SK-N-SH treated with all-trans-retinoic acid at 6 μM for 48 hours (cell line): ENCODE results near the gene CBR4.

Experiments used
- ATAC-seq: fragments of 200-7000 bp; cut with Tn5 transposase; 3 replicates; pipeline ENCODE4 v1.9.1; 2020; ENCODE audit warnings: mild to moderate bottlenecking, moderate library complexity
- ARNTL ChIP-seq: fragments of 450-650 bp; formaldehyde crosslinking; IDR thresholded peaks from 2 replicates; pipeline ENCODE4 v1.5.0; 2020; ENCODE audit warnings: low read depth, mild to moderate bottlenecking, moderate library complexity, borderline replicate concordance
- BACH2 ChIP-seq: fragments of 250-450 bp; sonication (Bioruptor Pico); IDR thresholded peaks from 2 replicates; pipeline ENCODE4 v1.9.0; 2021; ENCODE audit warnings: mild to moderate bottlenecking, borderline replicate concordance
- CREB5 ChIP-seq: fragments of 250-450 bp; sonication (Bioruptor Pico); IDR thresholded peaks from 2 replicates; pipeline ENCODE4 v1.5.1; 2020; ENCODE audit warnings: low read depth, mild to moderate bottlenecking, moderate library complexity
- CSDC2 ChIP-seq: fragments of 250-450 bp; sonication (Bioruptor Pico); IDR thresholded peaks from 2 replicates; pipeline ENCODE4 v1.5.0; 2020; ENCODE audit warnings: mild to moderate bottlenecking, moderate library complexity
- CSRNP3 ChIP-seq: fragments of 250-450 bp; sonication (Bioruptor Pico); IDR thresholded peaks from 2 replicates; pipeline ENCODE4 v1.5.1; 2021; ENCODE audit warnings: mild to moderate bottlenecking, moderate library complexity
- ESRRG ChIP-seq: fragments of 250-450 bp; sonication (Bioruptor Pico); IDR thresholded peaks from 2 replicates; pipeline ENCODE4 v1.6.1; 2021; ENCODE audit warnings: mild to moderate bottlenecking
- GLIS3 ChIP-seq: fragments of 250-450 bp; sonication (Bioruptor Pico); IDR thresholded peaks from 2 replicates; pipeline ENCODE4 v1.5.0; 2020; ENCODE audit warnings: mild to moderate bottlenecking, moderate library complexity
- ISL1 ChIP-seq: fragments of 250-450 bp; sonication (Bioruptor Pico); IDR thresholded peaks from 2 replicates; pipeline ENCODE4 v2.1.2; 2022; ENCODE audit warnings: mild to moderate bottlenecking, moderate library complexity
- OSR1 ChIP-seq: fragments of 250-450 bp; sonication (Bioruptor Pico); IDR thresholded peaks from 2 replicates; pipeline ENCODE4 v1.8.0; 2022; ENCODE audit warnings: moderate library complexity, mild to moderate bottlenecking, inconsistent platforms
- POU6F1 ChIP-seq: fragments of 250-450 bp; sonication (Bioruptor Pico); IDR thresholded peaks from 2 replicates; pipeline ENCODE4 v1.8.0; 2021; ENCODE audit warnings: low read depth, mild to moderate bottlenecking, moderate library complexity, borderline replicate concordance
- PPARA ChIP-seq: fragments of 250-450 bp; sonication (Bioruptor Pico); IDR thresholded peaks from 2 replicates; pipeline ENCODE4 v1.5.0; 2020; ENCODE audit warnings: mild to moderate bottlenecking, borderline replicate concordance
- RARB ChIP-seq: fragments of 250-450 bp; sonication (Bioruptor Pico); IDR thresholded peaks from 2 replicates; pipeline ENCODE4 v1.8.0; 2021; ENCODE audit warnings: mild to moderate bottlenecking, moderate library complexity
- SNAI2 ChIP-seq: fragments of 250-450 bp; sonication (Bioruptor Pico); IDR thresholded peaks from 2 replicates; pipeline ENCODE4 v1.5.0; 2020; ENCODE audit warnings: mild to moderate bottlenecking, moderate library complexity
- TCF4 ChIP-seq: fragments of 250-450 bp; sonication (Bioruptor Pico); IDR thresholded peaks from 2 replicates; pipeline ENCODE4 v1.8.0; 2021; ENCODE audit warnings: mild to moderate bottlenecking, moderate library complexity, borderline replicate concordance
- TSHZ2 ChIP-seq: fragments of 250-450 bp; sonication (Bioruptor Pico); IDR thresholded peaks from 2 replicates; pipeline ENCODE4 v1.5.0; 2020; ENCODE audit warnings: mild to moderate bottlenecking, moderate library complexity
- ZFP3 ChIP-seq: fragments of 250-450 bp; sonication (Bioruptor Pico); IDR thresholded peaks from 2 replicates; pipeline ENCODE4 v1.5.0; 2020; ENCODE audit warnings: mild to moderate bottlenecking, moderate library complexity
- ZFP30 ChIP-seq: fragments of 450-650 bp; formaldehyde crosslinking; IDR thresholded peaks from 2 replicates; pipeline ENCODE4 v1.5.0; 2022; ENCODE audit warnings: mild to moderate bottlenecking, moderate library complexity
- ZNF565 ChIP-seq: fragments of 450-650 bp; formaldehyde crosslinking; conservative IDR thresholded peaks from 2 replicates; pipeline ENCODE4 v1.5.0; 2020; ENCODE audit warnings: low read depth, mild to moderate bottlenecking, moderate library complexity
- ZNF70 ChIP-seq: fragments of 450-650 bp; formaldehyde crosslinking; IDR thresholded peaks from 2 replicates; pipeline ENCODE4 v1.5.0; 2020; ENCODE audit warnings: mild to moderate bottlenecking, moderate library complexity

Gene CBR4

GRCh38 chr4:169048868-169049414 is 38.9 kb upstream of the CBR4 start (continued):
- no peak for TF ChIP-seq TSHZ2 (CRISPR knock-in tag)
- no peak for TF ChIP-seq OSR1 (CRISPR knock-in tag)
- no peak for TF ChIP-seq PPARA (CRISPR knock-in tag)
- no peak for TF ChIP-seq RARB (CRISPR knock-in tag)
- no peak for TF ChIP-seq CSDC2 (CRISPR knock-in tag)
- TF ChIP-seq ZNF565 (CRISPR knock-in tag): no peak
- no peak for TF ChIP-seq ISL1
- no peak for TF ChIP-seq GLIS3
- no peak for TF ChIP-seq SNAI2 (CRISPR knock-in tag)
- TF ChIP-seq POU6F1: no peak
- TF ChIP-seq, all 23 proteins: peak for 0

- no peak for TF ChIP-seq ZFP30
- no peak for TF ChIP-seq TSHZ2 (CRISPR knock-in tag)
- no peak for TF ChIP-seq BACH2
- no peak for TF ChIP-seq CREB5 (CRISPR knock-in tag)
- no peak for TF ChIP-seq ZNF70 (CRISPR knock-in tag)
- no peak for TF ChIP-seq PPARA (CRISPR knock-in tag)
- TF ChIP-seq ESRRG (CRISPR knock-in tag): no peak
- TF ChIP-seq SNAI2 (CRISPR knock-in tag): no peak
- no peak for TF ChIP-seq ZNF565 (CRISPR knock-in tag)
- no peak for TF ChIP-seq POU6F1
- no peak for TF ChIP-seq ZFP3 (CRISPR knock-in tag)
- no peak for TF ChIP-seq CSDC2 (CRISPR knock-in tag)
- no peak for TF ChIP-seq ARNTL (CRISPR knock-in tag)
- TF ChIP-seq TCF4 (CRISPR knock-in tag): no peak
- TF ChIP-seq CSRNP3: no peak
- TF ChIP-seq OSR1 (CRISPR knock-in tag): no peak
- no peak for TF ChIP-seq ISL1
- TF ChIP-seq RARB (CRISPR knock-in tag): no peak
- ATAC-seq: no peak
Observed at GRCh38 chr4:169047956-169048355, 37.9 kb upstream of the CBR4 start.
